Esophagus muscularis mucosa (tissue), 3 donors: ENCODE data around the gene ROBO1.

Experiments
- POLR2A ChIP-seq: fragments of 450-650 bp; IDR thresholded peaks from one replicate; pipeline ENCODE4 v1.6.1; 2017; ENCODE audit warnings: antibody characterized with exemption, moderate library complexity, mild to moderate bottlenecking, low read depth
- TF ChIP-seq, protein P1 (sequence below), 3 experiments: fragments of 200-600 bp in 2 of 3; fragments of 450-650 bp in 1 of 3; sonication (generic) in 2 of 3; IDR thresholded peaks; one replicate each; pipeline ENCODE4 v1.5.1; 2017 to 2019; ENCODE audit warnings: antibody characterized with exemption in 3 of 3, mild to moderate bottlenecking in 2 of 3, moderate library complexity in 1 of 3

DNA sequence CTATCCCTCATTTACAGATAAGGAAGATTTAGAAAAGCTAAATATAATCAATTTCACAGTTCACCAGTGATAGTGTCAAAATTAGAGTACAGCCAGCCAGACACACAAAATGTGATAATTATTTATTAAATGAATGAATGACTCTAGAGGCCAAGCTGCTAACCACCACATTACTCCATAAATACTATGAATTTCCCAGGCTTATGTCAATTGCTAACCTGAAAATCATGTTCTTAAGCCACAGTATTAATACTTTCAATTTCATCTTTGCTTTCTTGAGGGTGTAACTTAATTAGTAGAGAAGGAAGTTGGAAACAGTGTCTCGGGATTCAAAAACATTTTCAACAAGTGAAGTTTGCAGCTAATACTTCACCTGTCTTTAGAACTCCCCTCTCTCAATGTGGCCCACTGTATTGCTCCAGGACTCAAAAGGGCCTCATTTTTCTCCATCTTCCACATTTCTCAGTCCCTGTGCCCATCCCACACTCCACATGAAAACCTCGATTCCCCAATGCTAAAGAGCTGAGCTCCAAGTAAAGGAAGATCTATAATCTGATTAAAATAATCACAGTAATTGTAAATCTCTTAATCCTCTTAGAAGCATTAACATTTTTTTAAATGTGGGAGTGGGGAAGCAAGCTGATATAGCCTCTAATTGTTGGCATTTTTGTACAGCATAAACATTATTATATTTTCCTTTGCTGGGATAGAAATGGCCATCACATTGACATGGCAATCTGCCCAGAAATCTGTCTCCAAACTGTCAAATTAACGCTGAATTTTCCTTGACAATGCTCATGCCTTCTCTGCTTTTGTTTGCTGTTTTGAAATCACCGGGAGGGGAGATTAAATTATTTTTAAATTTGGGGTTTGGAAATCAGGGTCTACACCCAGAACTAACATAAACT, 765.1 kb downstream of the ROBO1 start:
- TF ChIP-seq, protein P1, sequence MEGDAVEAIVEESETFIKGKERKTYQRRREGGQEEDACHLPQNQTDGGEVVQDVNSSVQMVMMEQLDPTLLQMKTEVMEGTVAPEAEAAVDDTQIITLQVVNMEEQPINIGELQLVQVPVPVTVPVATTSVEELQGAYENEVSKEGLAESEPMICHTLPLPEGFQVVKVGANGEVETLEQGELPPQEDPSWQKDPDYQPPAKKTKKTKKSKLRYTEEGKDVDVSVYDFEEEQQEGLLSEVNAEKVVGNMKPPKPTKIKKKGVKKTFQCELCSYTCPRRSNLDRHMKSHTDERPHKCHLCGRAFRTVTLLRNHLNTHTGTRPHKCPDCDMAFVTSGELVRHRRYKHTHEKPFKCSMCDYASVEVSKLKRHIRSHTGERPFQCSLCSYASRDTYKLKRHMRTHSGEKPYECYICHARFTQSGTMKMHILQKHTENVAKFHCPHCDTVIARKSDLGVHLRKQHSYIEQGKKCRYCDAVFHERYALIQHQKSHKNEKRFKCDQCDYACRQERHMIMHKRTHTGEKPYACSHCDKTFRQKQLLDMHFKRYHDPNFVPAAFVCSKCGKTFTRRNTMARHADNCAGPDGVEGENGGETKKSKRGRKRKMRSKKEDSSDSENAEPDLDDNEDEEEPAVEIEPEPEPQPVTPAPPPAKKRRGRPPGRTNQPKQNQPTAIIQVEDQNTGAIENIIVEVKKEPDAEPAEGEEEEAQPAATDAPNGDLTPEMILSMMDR (IDR thresholded peaks at IDR 0.05): no peak
- no peak for TF ChIP-seq POLR2A
